Smooth muscle cell (in vitro differentiated cells): ENCODE results near the gene PLCH1. TPM values are rescaled to one million over a fixed set of nuclear protein-coding genes. Genes with fewer than 3 reads are reported as not detected.
A peak's percentile ranks its signal among the peaks of the same experiment; 100 is the strongest.

Experiments used
- DNase-seq: peaks from one replicate; lab custom pipeline; 2025; ENCODE audit not compliant: unreplicated experiment; lab: John Stamatoyannopoulos, UW
- H2AFZ ChIP-seq: fragments of 200-600 bp; sonication (generic); 2 replicates; pipeline ENCODE4 v1.6.0; 2016; ENCODE audit warnings: antibody characterized with exemption, low read depth, mild to moderate bottlenecking
- H3F3A ChIP-seq: fragments of 200-600 bp; sonication (generic); 2 replicates; pipeline ENCODE4 v1.6.0; 2017; ENCODE audit warnings: antibody characterized with exemption, low read depth
- H3K27ac ChIP-seq: fragments of 200-600 bp; sonication (generic); 2 replicates; pipeline ENCODE4 v1.5.1; 2016; ENCODE audit warnings: low read depth, mild to moderate bottlenecking
- H3K27me3 ChIP-seq: fragments of 200-600 bp; sonication (generic); 2 replicates; pipeline ENCODE4 v1.6.1; 2016; ENCODE audit warnings: low read depth, mild to moderate bottlenecking
- H3K36me3 ChIP-seq: fragments of 200-600 bp; sonication (generic); 2 replicates; pipeline ENCODE4 v1.5.1; 2016; ENCODE audit warnings: low read depth
- H3K4me1 ChIP-seq: fragments of 200-600 bp; sonication (generic); 2 replicates; pipeline ENCODE4 v1.5.1; 2016; ENCODE audit warnings: low read depth
- H3K4me2 ChIP-seq: fragments of 200-600 bp; sonication (generic); 2 replicates; pipeline ENCODE4 v1.6.0; 2016; ENCODE audit warnings: mild to moderate bottlenecking
- H3K4me3 ChIP-seq: fragments of 200-600 bp; sonication (generic); 2 replicates; pipeline ENCODE4 v1.5.1; 2016; ENCODE audit warnings: mild to moderate bottlenecking
- H3K79me2 ChIP-seq: fragments of 200-600 bp; sonication (generic); 2 replicates; pipeline ENCODE4 v1.6.0; 2016; ENCODE audit warnings: low read depth, mild to moderate bottlenecking
- H3K9ac ChIP-seq: fragments of 200-600 bp; sonication (generic); 2 replicates; pipeline ENCODE4 v1.6.0; 2016; ENCODE audit warnings: low read depth
- H3K9me3 ChIP-seq: fragments of 200-600 bp; sonication (generic); replicated peaks from 2 replicates; pipeline ENCODE4 v1.5.1; 2016; ENCODE audit warnings: low read depth
- H4K20me1 ChIP-seq: fragments of 200-600 bp; sonication (generic); 2 replicates; pipeline ENCODE4 v1.6.0; 2016; ENCODE audit warnings: low read depth
- WGBS: methylation state at CpG from one replicate; pipeline ENCODE4 v1.1.7; 2016; ENCODE audit warnings: low lambda C conversion rate; 5-methylcytosine and 5-hydroxymethylcytosine counted together
- polyA plus RNA-seq: library from polyadenylated mRNA; unstranded; fragments of >200 nt; fragmentation: Nextera tagmentation; extraction: Ambion mirVana; gene quantifications from 2 replicates; pipeline ENCODE4 v1.2.1, GENCODE V29; 2016
- total RNA-seq: library from RNA; depleted of rRNA; stranded (reverse); fragments of >200 nt; gene quantifications from 2 replicates; pipeline ENCODE4 v1.2.3, GENCODE V29; 2014
- TF ChIP-seq, protein P1 (sequence below): fragments of 200-600 bp; sonication (generic); IDR thresholded peaks from 2 replicates; pipeline ENCODE4 v1.5.1; 2017; ENCODE audit warnings: borderline replicate concordance, mild to moderate bottlenecking, antibody characterized with exemption; ENCODE audit not compliant: insufficient read depth, poor library complexity, severe bottlenecking

Gene PLCH1
- total and polyA plus RNA-seq, 2 experiments from 2014 or later = 0.36 TPM; not detected in 1

DNA sequence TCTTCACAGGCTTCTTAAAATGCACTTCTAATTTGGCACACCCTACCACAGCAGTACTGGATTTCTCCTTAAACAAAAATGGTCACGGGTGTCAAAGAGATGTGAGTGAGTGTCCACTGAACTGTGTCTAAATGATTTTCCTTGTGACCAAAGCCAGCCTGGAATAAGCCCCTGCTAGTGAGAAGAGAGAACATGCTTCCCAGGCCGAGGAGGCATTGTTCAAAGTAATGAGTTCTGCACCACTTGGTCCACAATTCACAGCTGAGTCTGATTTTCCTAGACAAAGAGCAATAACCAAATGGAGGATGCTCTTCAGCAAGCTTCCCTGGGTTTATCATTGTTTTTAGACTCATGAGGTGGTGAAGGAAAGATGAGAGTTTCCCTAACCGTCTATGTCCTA lies 3.8 kb downstream of the PLCH1 start:
- Histone ChIP-seq H3K4me2 (no peak overlapping the region), H3K4me3 (no peak overlapping the region), H3K4me1 (peaks cover 25% of the 10 kb centered on the region), H3K79me2 (no peaks in the 10 kb centered on the region), H3K36me3 (no peaks in the 10 kb centered on the region), H3K9me3 (no peaks in the 10 kb centered on the region), H2AFZ (no peak overlapping the region), H3K27me3 (peaks cover 42% of the 10 kb centered on the region), H4K20me1 (no peaks in the 10 kb centered on the region), H3F3A (no peaks in the 10 kb centered on the region), H3K9ac (no peak overlapping the region), H3K27ac (no peak overlapping the region)
- no peak for DNase-seq
- 82% methylated on average over 3 of the region's 3 CpGs for WGBS
- TF ChIP-seq, protein P1, sequence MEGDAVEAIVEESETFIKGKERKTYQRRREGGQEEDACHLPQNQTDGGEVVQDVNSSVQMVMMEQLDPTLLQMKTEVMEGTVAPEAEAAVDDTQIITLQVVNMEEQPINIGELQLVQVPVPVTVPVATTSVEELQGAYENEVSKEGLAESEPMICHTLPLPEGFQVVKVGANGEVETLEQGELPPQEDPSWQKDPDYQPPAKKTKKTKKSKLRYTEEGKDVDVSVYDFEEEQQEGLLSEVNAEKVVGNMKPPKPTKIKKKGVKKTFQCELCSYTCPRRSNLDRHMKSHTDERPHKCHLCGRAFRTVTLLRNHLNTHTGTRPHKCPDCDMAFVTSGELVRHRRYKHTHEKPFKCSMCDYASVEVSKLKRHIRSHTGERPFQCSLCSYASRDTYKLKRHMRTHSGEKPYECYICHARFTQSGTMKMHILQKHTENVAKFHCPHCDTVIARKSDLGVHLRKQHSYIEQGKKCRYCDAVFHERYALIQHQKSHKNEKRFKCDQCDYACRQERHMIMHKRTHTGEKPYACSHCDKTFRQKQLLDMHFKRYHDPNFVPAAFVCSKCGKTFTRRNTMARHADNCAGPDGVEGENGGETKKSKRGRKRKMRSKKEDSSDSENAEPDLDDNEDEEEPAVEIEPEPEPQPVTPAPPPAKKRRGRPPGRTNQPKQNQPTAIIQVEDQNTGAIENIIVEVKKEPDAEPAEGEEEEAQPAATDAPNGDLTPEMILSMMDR = no peak

DNA sequence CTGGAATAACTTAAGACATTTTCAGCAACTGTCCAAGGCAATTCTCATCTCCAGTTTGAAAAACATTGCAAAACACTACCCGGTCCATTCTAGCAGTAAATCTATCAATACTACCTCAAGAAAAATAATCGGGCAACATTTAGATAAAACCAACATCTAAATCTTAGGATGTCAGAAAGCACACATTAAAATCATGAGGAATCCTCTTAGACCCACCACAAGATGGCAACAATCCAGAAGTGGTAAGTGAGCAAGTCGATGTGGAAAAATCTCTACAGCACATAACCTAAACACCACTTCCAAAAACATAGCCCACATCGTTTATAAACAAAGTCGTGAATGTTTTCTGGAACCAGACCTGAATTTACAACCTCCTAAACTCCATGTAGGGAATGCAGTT lies 5.7 kb downstream of the PLCH1 start:
- Histone ChIP-seq H3K4me1 (peaks cover 25% of the 10 kb centered on the region), H2AFZ (no peak overlapping the region), H3K36me3 (no peaks in the 10 kb centered on the region), H3K79me2 (no peaks in the 10 kb centered on the region), H3F3A (no peaks in the 10 kb centered on the region), H3K27me3 (peaks cover 23% of the 10 kb centered on the region), H3K4me3 (no peak overlapping the region), H4K20me1 (no peaks in the 10 kb centered on the region), H3K9me3 (no peaks in the 10 kb centered on the region), H3K4me2 (no peak overlapping the region), H3K27ac (no peak overlapping the region), H3K9ac (no peak overlapping the region)
- TF ChIP-seq, protein P1 = no peak
- DNase-seq = no peak
- WGBS = 63% methylated on average over 5 of the region's 5 CpGs

DNA sequence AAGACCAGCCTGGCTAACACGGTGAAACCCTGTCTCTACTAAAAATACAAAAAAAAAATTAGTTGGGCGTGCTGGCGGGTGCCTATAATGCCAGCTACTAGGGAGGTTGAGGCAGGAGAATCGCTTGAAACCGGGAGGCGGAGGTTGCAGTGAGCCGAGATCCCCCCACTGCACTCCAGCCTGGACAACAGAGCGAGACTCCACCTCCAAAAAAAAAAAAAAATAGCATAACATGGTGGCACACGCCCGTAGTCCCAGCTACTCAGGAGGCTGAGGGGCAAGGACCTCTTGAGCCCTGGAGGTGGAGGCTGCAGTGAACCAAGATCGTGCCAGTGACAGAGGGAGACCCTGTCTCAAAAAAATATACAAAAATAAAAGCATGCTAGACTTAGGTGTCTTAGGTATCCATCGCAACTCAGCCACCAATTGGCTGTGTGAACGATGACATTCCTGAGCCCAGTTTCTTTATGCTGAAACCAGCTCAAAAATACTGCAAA lies 6.2 kb downstream of the PLCH1 start:
- Histone ChIP-seq H3F3A (no peaks in the 10 kb centered on the region), H3K4me3 (peak overlapping the region; percentile 28), H3K4me2 (no peak overlapping the region), H3K27me3 (peaks cover 20% of the 10 kb centered on the region), H3K36me3 (no peaks in the 10 kb centered on the region), H3K4me1 (peaks cover 25% of the 10 kb centered on the region), H3K79me2 (no peaks in the 10 kb centered on the region), H3K9me3 (no peaks in the 10 kb centered on the region), H3K9ac (no peak overlapping the region), H4K20me1 (no peaks in the 10 kb centered on the region), H2AFZ (no peak overlapping the region), H3K27ac (no peak overlapping the region)
- WGBS = 92% methylated on average over 13 of the region's 13 CpGs
- DNase-seq = no peak
- TF ChIP-seq, protein P1 = no peak

DNA sequence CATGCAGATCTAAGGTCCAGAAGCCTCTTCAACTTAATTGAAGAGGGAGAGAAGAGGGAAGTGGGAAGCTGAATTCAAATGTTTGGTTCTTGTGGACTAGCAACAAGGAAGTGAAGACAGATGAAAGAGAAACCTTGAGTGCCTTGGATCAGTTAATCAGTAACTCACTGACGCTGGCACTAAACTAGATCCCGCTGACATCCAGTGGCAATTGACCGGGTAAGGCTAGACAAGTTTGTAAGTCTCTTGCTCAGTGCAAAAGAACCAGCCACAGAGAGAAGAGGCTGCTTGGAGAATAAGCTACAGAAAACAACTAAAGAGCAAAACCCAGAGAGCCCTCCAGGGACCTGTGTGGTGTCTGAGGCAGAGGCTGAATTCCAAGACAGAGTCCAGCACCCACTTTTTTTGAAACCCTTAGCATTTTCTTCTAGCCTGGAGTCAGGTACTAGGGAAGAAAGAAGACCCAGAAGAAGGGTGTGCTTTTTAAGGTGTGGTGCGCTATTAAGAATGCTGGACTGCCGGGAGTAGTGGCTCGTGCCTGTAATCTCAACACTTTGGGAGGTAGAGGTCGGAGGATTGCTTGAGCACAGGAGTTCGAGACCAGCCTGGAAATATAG lies 6.9 kb downstream of the PLCH1 start:
- Histone ChIP-seq H2AFZ (no peak overlapping the region), H3K4me1 (peaks cover 24% of the 10 kb centered on the region), H3K27me3 (peaks cover 13% of the 10 kb centered on the region), H3K36me3 (no peaks in the 10 kb centered on the region), H3K79me2 (no peaks in the 10 kb centered on the region), H3K4me3 (peak overlapping the region; percentile 28), H4K20me1 (no peaks in the 10 kb centered on the region), H3K27ac (no peak overlapping the region), H3F3A (no peaks in the 10 kb centered on the region), H3K9ac (no peak overlapping the region), H3K9me3 (no peaks in the 10 kb centered on the region), H3K4me2 (no peak overlapping the region)
- 72% methylated on average over 8 of the region's 8 CpGs for WGBS
- TF ChIP-seq, protein P1 = no peak
- no peak for DNase-seq
